GM19193 (cell line): ENCODE results near the gene RUNX2.

Experiments used
- POLR2A ChIP-seq: IDR thresholded peaks from 4 replicates; pipeline ENCODE4 v1.6.1; 2011; ENCODE audit not compliant: insufficient read depth, insufficient read length; ENCODE audit errors: extremely low read depth

The RUNX2 gene

GRCh38 chr6:45665859-45666258 is 337.7 kb downstream of the RUNX2 start:
- no peak for TF ChIP-seq POLR2A

- TF ChIP-seq POLR2A: no peak
Measured at GRCh38 chr6:45666846-45667245, 338.7 kb downstream of the RUNX2 start.

- no peak for TF ChIP-seq POLR2A
Measured at GRCh38 chr6:45667300-45667699, 339.2 kb downstream of the RUNX2 start.

- TF ChIP-seq POLR2A: no peak
Measured at GRCh38 chr6:45667766-45668165, 339.6 kb downstream of the RUNX2 start.

GRCh38 chr6:45668705-45669104 is 340.6 kb downstream of the RUNX2 start:
- no peak for TF ChIP-seq POLR2A

- no peak for TF ChIP-seq POLR2A
Measured at GRCh38 chr6:45675634-45676033, 347.5 kb downstream of the RUNX2 start.

- TF ChIP-seq POLR2A: no peak
Measured at GRCh38 chr6:45676380-45676779, 348.2 kb downstream of the RUNX2 start.

- no peak for TF ChIP-seq POLR2A
Measured at GRCh38 chr6:45677381-45678284, 349.5 kb downstream of the RUNX2 start.

GRCh38 chr6:45678285-45678607 is 350.1 kb downstream of the RUNX2 start:
- TF ChIP-seq POLR2A: no peak

GRCh38 chr6:45679163-45679562 is 351.0 kb downstream of the RUNX2 start:
- TF ChIP-seq POLR2A: no peak

GRCh38 chr6:45679631-45680030 is 351.5 kb downstream of the RUNX2 start:
- no peak for TF ChIP-seq POLR2A

- TF ChIP-seq POLR2A: no peak
Measured at GRCh38 chr6:45681860-45682511, 353.9 kb downstream of the RUNX2 start.

- TF ChIP-seq POLR2A: no peak
Measured at GRCh38 chr6:45684476-45684875, 356.3 kb downstream of the RUNX2 start.

- TF ChIP-seq POLR2A: no peak
Measured at GRCh38 chr6:45685076-45685475, 356.9 kb downstream of the RUNX2 start.

- no peak for TF ChIP-seq POLR2A
Measured at GRCh38 chr6:45686841-45687569, 358.9 kb downstream of the RUNX2 start.
